Activated effector memory CD4-positive, alpha-beta T cell treated with Interleukin-2 at 50 U/mL for 16 hours (primary cell): ENCODE data around the gene BTG4.

Source experiments
- DNase-seq: peaks from one replicate; pipeline ENCODE4 v3.0.0-alpha.2; 2020

BTG4 gene

DNA sequence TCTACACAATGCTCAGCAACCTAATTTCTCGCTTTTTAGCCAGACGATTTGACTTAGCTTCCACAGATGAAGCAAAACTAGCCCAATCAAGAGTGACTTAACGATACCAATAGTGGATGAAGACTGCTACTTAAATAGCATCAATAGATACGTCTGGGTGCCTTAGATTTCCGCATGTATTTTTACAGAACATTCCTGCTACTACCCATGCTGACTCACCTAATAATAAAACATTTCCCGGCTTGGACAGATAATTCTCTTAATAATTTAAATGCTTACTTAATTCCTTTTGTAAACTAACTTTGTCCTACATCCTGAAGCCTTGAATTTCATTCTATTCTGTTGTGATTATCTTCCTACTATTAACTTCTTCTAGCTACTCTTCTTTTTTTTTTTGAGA lies 23.1 kb upstream of the BTG4 start:
- no peak for DNase-seq

DNA sequence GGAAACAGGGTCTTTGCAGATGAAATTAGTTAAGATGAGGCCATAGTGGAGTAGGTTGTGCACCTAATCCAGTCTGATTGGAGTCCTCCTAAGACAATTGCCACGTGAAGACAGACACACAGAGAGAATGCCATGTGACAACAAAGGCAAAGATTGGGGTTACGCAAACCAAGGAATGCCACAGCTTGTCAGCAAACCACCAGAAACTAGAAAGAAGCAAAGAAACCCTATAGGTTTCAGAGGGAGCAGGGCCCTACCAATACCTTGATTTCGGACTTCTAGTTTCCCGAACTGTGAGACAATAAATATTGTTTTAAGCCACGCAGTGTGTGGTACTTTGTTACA lies 20.2 kb upstream of the BTG4 start:
- no peak for DNase-seq

DNA sequence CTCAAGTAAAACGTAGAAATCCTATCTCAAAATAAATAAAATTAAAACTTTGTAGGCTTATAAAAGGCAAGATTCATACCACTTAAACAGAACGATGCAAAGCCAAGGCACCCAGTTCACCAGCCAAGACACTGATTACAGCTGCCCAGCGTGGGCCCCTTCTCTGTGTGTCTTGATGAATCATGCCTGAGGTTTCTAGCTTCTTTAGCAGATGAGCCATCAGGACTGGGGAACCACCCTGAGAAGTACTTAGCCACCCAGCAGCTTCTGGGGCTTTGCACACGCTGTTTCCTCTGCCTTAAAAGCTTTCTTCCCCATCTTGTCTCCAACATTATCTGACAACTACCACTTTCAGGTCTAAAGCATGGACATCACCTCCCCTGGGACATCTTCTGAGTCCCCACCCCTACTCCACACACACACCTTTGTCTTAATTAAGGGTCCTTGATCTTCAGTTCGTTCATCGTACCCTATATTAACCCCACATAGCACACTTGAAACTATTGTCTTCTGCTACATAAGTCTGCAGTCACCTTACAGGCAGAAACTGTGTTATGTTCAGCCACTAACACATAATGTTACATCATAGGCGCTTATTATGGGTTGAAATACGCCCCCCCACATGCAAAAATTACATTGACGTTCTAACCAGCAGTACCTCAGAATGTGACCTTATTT lies 19.6 kb upstream of the BTG4 start:
- no peak for DNase-seq

- no peak for DNase-seq
Observed at GRCh38 chr11:111531136-111531535, 18.9 kb upstream of the BTG4 start.

DNA sequence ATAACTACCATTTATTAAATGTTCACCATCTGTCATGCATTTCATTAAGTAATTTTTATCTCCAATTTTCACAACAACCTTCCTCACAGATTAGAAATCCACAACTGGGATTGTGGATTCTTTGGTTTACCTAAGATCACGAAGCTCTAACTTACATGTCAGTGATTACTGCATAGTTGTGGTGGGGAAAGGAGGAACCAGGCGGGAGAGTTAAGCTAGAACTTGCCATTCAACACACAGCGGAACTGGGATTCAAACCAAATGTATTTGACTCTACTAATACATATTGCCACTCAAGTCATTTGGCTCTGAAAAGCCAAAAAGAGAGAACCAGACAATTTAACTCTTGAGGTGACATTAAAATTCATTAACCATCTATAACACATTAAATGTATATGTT lies 17.9 kb upstream of the BTG4 start:
- no peak for DNase-seq

- DNase-seq: no peak
Observed at GRCh38 chr11:111528557-111528956, 16.4 kb upstream of the BTG4 start.

- DNase-seq: no peak
Observed at GRCh38 chr11:111527279-111527678, 15.1 kb upstream of the BTG4 start.

DNA sequence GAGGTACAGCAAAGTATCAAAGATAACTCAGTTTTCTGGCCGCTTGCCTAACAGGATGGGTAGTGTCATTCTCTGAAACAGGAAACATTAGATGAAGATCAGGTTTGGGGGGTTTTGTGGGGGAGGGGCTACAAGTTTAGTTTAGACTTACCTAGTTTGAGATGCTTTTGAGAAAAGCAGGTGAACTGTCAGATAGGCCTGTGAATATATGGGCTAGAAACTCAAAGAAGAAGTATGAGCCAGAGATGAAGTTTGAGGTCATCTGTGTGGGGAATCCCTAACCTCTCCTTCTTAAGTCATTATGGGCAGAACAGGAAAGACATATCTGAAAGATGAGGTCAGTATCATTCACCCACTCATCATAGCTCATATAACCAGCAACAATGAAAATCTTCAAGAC lies 14.3 kb upstream of the BTG4 start:
- no peak for DNase-seq

- DNase-seq: no peak
Observed at GRCh38 chr11:111525456-111525855, 13.3 kb upstream of the BTG4 start.

- DNase-seq: no peak
Observed at GRCh38 chr11:111524056-111524455, 11.9 kb upstream of the BTG4 start.

GRCh38 chr11:111523343-111523742 lies 11.2 kb upstream of the BTG4 start:
- no peak for DNase-seq

DNA sequence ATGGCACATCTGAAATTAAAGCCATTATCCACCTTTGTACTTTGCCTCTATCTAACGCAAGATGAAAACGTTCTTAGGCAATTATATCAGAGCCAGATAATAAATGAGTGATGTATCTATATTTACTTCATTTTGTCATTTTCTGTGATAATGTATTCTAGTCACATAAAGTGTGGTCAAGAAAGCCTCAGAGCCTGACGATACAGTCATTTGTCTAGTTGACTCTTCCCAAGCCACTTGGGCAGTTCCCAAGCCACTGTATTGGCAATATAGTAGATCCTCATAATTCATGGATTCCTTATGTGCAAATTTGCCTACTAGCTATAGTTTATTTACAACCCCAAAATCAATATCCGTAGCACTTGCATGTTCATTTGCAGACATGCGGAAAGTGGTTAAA lies 10.2 kb upstream of the BTG4 start:
- no peak for DNase-seq

DNA sequence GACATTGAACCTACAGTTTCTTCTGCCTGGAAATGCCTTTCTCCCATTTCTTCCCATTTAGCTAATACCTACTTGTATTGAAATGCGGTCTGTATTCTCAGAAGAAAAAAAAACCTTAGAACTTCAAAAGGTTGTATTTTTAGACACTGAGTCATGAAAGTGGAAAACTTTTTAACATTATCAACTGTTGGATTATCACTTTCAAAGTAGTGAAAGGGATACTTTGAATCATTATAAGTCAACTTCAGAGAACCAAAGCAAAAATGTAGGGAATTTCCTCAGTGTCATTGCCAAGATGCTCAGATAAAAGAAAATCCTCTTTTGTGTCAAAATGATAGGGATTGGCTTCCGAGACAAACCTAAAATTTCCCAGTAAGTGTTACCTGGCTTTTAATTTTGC lies 8.9 kb upstream of the BTG4 start:
- no peak for DNase-seq

DNA sequence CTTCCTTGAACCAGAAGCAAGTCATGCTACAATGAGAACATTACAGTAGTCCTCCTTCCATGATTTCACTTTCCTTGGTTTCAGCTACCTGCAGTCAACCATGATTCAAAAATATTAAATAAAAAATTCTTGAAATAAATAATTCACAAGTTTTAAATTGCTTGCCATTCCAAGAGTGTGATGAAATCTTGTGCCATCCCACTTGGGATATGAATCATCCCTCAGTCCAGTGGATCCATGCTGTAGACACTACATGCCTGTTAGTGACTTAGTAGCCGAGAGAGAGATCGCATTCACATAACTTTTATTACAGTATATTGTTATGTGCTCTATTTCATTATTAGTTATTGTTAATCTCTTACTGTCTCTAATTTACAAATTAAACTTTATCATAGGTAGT lies 8.4 kb upstream of the BTG4 start:
- DNase-seq: no peak

DNA sequence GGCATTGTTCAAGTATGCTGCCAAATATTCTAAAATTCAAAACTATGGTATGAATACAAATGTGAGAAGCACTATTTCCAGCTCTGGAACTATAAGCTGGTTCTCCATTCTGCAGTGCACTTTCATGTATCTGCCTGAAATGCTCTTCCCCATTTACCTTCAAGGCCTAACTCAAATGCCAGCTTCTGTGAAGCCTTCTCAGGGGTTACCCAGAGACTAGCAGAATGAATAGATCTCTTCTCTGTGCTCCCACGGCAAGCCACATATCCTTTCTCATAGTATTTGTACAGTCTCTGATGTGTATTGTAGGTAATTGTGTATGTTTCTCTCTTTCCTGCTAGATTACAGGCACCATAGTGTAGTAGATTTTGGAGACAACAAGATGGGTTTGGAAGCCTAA lies 6.5 kb upstream of the BTG4 start:
- DNase-seq: no peak

DNA sequence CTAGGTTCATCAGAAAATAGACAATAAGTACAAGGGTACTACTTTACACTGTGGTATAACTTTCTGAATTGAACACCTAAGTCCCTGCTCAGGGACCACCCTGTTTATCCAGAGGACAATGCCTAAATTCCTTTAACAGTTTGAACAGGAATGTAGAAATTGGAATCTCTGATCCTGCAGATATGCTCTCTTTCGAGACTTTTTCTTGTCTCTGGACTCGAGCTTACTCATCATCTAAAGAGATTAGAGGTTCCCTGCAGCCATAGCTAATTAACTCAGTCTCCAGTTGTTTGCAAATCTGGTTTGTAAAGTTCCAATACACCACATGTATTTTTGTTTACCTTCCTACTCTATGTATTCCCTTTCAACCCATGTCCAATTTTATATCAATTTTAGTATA lies 3.4 kb upstream of the BTG4 start:
- no peak for DNase-seq

DNA sequence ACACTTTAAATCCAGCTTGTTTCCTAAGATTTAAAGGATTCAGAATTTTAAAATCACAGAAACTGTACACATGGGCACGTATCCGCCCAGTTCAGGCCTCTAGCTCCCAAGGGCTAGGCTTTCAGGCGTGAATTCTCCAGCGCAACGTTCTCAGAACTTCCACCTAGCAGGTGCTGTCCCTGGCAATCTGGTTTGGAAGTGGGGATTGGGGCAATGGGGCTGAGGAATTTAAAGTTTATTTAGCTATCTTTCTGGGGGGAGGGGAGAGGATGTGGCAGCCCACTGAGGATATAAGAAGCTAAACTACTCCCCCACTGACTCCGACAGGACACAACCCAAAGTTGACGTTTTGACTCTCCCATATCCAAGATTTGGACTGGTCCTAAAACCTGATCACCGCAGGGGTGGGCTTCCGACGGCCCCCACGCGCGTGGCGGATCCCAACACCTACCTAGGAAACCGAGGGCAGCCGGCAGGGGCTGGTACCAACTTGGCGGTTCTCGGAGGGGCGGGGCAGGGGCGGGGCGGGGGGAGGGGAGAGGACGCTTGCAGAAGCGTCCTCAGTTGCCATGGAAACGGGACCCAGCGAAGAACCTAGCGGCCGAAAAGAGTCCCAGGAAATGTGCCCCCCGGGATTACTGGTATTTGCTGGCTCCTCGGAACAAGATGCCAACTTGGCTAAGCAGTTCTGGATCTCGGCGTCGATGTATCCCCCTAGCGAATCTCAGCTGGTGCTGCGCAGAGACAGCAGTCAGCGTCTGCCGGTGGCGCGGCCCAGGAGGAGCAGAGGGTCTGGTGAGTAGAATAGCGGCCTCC lies 2.2 kb upstream of the BTG4 start, which contains the start of gene HOATZ:
TSS of gene HOATZ (plus strand) at position 563 of the 816 bp plus-strand sequence. CDS start at position 570, 7 bp downstream.
- no peak for DNase-seq

DNA sequence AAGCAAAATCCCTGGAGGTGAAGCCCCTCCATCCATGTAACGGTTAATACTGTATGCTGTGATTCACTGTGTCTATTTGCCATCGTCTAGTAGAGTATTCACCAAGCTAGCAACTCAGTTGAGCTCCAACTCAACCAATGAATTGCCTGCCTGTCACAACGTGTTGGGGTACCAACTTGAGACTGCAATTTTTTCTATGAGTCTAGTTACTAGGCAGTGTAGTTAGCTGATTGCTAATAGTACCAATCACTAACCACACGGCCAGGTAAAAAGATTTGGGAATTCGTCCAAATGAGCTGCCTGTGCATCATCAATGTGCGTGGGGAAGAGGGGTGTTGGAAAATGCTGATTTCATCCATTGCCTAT lies 1.0 kb upstream of the BTG4 start:
- no peak for DNase-seq

GRCh38 chr11:111510311-111510710 lies 1.9 kb downstream of the BTG4 start:
- no peak for DNase-seq

DNA sequence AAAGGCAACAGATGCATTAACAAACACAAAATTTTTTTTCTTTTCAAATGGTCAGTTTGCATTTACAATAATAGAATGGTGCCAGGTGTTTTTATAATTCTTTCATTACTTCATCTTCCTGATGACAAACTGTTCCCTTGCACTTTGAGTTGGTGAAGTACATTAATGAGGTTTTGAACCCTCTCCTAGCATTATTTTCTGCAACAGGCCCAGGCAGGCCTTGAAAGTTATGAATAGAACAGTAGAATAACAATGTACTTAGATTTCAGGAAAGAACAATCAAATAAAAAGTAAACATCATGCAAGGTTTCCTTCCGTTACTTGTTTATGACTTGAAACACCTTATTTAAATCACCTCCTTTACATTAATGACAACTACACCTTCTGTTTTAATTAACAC lies 9.6 kb downstream of the BTG4 start:
- DNase-seq: no peak

GRCh38 chr11:111500481-111500880 lies 11.7 kb downstream of the BTG4 start:
- DNase-seq: no peak

GRCh38 chr11:111499483-111499882 lies 12.7 kb downstream of the BTG4 start:
- no peak for DNase-seq

- DNase-seq: no peak
Observed at GRCh38 chr11:111494040-111494439, 18.1 kb downstream of the BTG4 start.

GRCh38 chr11:111490496-111490895 lies 21.7 kb downstream of the BTG4 start:
- DNase-seq: no peak

DNA sequence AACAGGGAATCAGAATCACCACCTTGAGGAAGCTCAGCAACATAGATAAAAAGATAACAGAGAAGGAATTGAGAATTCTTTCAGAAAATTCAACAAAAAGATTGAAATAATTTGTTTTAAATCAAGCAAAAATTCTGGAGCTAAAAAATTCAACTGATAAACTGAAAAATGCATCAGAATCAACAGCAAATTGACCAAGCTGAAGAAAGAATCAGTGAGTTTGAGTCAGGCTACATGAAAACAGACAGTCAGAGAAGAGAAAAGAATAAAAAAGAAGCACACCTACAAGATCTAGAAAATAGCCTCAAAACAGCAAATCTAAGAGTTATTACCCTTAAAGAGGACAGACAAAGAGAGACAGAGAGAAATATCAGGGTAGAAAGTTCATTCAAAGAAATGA lies 28.8 kb downstream of the BTG4 start:
- no peak for DNase-seq
